B cell (primary cell): ENCODE data around the gene GNA15.

Source experiments
- CTCF ChIP-seq: fragments of 200-600 bp; IDR thresholded peaks from one replicate; pipeline ENCODE4 v1.8.0; 2022; ENCODE audit warnings: antibody characterized with exemption, mild to moderate bottlenecking
- EZH2 ChIP-seq: IDR thresholded peaks from 2 replicates; pipeline ENCODE4 v1.6.1; 2012; ENCODE audit warnings: borderline replicate concordance, low read depth, mild to moderate bottlenecking, moderate library complexity, low read length; ENCODE audit not compliant: insufficient read depth, poor library complexity, severe bottlenecking

GRCh38 chr19:3121396-3121795, 14.4 kb upstream of the GNA15 start:
- TF ChIP-seq CTCF (no peak), EZH2 (no peak)
